Stimulated activated CD4-positive, alpha-beta T cell treated with anti-CD3 and anti-CD28 coated beads, Interleukin-4, amount 100 ng/mL, for 4 hours (primary cell): ENCODE results near the gene LAIR2.

Experiments used
- DNase-seq, 2 experiments: peaks; one replicate each; pipeline ENCODE4 v3.0.0-alpha.2; 2020

LAIR2 gene, protein sequence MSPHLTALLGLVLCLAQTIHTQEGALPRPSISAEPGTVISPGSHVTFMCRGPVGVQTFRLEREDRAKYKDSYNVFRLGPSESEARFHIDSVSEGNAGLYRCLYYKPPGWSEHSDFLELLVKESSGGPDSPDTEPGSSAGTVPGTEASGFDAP

DNA sequence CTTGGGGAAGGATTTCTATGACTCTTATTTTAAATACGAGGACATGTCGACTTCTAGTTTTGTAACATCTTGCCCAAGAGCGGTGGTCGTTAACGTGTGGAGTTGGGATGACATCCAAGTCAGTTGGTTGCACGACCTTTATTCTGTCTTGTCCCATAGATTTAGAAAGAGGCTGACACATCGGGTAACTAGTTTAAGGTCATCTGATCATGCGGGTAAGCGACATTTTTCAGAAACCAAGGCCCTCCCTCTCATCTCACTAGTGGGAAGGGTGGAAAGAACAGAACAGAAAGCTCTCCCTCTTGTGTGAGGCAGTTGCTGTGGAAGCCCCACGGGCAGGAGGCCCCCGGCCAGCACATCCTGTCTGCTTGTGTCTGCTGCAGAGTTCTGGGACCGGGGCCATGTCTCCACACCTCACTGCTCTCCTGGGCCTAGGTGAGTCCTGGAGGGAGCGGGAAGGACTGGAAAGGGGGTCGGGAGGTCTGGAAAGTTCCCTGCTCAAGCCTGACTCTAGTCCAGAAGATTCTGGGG is at the start of gene LAIR2:
Gene LAIR2, plus strand, starts transcription at position 314 of the 531 bp plus-strand sequence. Its CDS starts 88 bp downstream, at position 402.
- DNase-seq: no peak

DNA sequence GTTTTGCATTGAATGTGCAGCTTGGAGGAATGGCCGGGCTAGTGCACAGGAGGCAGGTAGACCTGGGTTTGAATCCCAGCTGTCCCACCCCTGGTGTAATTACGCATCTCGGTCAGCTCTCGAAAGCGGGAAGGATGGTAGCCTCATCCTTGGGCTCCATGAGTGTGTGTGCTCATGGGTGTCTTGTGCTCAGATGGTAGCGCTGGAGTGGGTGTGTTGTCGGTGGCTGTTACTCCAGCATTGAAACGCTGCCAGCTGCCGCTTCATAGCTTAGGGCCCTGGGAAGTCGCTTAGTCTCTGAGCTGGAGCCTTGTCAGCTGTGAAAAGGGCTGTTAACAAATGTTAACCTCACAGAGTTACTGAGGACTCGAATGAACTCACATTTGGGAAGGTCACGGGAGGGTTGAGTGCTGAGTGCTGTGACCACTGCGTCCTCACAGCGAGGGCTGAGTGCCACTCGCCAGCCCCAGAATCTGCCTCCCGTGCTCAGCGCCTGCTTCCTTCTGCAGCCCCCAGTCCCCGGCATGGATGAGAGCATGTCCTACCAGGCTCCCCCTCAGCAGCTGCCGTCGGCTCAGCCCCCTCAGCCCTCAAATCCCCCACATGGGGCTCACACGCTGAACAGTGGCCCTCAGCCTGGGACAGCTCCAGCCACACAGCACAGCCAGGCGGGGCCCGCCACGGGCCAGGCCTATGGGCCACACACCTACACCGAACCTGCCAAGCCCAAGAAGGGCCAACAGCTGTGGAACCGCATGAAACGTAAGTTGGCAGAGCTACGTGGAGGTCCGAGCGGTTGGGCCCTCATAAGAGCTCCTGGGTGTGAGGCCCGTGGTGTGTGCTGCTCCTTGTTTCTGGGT is 48.5 kb upstream of the LAIR2 start:
- no peak for DNase-seq

DNA sequence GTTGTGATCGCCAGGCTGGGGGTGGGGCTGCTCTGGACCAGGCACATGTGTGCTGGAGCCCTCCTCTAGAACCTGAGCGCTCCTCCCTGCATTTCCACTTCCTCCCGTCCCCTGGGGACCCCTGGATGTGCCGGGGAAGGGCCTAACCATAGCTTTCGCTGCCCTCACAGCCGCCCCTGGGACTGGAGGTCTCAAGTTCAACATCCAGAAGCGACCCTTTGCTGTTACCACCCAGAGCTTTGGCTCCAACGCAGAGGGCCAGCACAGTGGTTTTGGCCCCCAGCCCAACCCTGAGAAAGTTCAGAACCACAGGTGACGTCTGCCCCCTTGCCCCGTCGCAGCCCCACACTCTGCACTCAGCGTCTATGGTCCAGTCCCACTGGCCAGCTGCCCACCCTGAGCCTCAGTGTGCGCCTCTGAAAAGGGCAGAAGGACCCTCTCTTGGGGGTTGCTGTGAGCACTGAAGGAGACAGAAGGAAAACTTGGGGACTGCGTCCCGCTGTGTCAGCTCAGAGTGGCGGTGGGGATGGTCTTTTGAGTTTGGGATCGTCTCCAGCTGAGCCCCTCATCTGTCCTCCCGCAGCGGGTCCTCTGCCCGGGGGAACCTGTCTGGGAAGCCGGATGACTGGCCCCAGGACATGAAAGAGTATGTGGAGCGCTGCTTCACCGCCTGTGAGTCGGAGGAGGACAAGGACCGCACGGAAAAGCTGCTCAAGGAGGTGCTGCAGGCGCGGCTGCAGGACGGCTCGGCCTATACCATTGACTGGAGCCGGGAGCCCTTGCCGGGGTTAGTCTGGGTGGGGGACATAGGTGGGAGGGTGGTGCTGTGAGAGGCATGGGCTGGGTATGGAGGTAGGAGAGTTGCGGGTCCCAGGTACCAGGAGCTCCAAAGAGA is 47.6 kb upstream of the LAIR2 start:
- no peak for DNase-seq

DNA sequence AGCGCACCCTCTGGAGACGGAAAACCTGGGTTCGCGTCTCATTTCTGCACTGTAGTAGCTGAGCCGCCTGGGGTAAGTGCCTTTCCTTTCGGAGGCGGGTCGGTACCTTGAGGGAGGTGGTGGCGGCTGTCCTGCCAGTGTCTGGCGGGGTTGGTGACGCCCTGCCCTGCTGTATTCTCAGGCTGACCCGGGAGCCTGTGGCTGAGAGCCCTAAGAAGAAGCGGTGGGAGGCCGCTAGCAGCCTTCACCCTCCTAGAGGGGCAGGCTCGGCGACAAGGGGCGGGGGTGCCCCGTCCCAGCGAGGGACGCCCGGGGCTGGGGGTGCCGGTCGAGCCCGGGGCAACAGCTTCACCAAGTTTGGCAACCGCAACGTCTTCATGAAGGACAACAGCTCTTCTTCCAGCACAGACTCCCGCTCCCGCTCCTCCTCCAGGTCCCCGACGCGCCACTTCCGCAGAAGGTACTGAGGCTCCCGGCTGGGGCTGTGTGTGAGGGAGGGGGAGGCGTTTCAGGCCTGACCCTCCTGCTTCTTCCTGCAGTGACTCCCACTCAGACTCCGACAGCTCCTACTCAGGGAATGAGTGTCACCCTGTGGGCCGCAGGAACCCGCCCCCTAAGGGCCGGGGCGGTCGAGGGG is 46.7 kb upstream of the LAIR2 start:
- no peak for DNase-seq

DNA sequence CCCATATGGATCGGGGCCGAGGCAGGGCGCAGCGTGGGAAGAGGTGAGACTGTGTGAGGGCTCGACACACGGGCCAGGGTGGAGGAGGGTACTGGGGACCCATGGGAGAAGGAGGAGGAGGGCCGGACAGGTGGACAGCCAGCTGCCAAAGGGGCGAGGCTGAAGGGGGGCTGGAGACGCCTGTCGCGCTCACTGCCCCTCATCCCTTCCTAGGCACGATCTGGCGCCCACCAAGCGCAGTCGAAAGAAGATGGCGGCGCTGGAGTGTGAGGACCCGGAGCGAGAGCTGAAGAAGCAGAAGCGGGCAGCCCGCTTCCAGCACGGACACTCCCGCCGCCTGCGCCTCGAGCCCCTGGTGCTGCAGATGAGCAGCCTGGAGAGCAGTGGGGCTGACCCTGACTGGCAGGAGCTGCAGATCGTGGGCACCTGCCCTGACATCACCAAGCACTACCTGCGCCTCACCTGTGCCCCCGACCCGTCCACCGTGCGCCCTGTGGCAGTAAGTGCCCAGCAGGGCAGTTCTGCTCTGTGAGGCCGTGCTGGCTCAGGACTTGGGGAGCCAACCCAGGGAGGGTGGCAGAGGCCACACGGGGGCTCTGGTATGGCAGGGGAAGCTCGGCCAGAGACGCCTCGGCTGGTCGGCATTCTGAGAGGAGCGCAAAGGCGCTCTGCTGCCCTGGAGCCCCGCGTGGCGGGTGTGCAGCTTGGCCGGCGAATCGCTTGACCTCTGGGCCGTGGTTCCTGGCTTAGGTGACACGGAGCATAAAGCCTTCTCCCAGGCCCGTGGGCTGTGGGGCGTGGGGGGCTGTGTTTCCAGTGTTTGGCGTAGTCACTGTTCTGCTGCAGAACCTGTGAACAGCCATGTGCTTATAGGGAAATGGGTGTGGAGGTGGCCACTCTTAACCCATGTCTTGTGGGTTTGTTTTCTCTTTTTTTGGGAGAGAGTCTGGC is 45.9 kb upstream of the LAIR2 start:
- no peak for DNase-seq

DNA sequence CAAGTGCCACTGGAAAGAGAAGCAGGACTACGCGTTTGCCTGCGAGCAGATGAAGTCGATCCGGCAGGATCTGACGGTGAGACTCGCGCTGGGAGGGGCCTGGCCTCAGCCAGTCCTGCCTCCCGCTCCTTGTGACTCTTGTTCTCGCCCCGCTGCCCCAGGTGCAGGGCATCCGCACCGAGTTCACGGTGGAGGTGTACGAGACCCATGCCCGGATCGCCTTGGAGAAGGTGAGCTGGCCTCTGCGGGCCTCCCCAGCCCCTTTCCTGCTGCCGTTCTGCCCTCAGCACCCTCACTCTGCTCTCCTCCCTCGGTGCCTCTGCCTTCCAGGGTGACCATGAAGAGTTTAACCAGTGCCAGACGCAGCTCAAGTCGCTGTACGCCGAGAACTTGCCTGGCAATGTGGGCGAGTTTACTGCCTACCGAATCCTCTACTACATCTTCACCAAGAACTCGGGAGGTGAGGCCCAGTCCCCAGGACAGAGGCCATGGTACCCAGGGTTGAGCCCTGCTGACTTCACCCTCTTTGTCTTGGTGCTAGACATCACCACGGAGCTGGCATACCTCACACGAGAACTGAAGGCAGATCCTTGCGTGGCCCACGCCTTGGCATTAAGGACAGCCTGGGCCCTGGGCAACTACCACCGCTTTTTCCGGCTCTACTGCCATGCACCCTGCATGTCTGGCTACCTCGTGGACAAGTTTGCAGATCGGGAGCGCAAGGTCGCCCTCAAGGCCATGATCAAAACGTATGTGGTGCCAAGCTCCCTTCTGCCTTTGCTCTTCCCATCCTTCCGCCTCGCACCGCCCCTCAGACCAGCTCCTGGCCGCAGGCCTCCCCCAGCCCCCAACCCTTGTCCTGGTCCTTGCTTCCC is 44.6 kb upstream of the LAIR2 start:
- no peak for DNase-seq

DNA sequence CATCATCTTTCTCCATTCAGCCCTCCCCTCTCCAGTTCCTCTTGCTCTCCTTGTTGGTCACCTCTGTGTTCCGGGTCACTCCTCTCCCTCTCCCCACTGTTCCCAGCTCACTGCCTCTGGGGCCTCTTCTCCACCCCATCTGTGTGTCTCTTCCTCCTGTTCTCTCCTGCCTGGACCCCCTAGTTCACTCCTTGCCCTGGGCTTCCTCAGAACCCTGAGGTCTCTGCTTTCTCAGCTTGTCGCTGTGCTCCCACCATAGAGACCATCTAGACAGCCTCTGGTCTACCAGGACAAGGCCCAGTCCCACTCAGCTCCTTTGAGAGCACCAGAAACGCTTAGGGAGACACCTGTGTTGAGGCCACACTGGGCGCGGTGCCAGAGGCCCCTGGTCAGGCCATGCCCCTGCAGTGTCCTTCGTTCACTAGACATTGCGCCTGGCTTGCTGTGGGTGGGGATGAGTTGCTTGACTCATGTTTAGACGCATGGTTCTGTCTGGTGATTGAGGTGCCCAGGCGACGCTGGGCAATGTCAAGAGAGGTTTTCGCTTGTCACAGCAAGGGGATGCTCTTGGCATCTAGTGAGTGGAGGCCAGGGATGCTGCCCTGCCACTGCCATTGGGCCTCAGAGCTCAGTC is 43.9 kb upstream of the LAIR2 start:
- no peak for DNase-seq

DNA sequence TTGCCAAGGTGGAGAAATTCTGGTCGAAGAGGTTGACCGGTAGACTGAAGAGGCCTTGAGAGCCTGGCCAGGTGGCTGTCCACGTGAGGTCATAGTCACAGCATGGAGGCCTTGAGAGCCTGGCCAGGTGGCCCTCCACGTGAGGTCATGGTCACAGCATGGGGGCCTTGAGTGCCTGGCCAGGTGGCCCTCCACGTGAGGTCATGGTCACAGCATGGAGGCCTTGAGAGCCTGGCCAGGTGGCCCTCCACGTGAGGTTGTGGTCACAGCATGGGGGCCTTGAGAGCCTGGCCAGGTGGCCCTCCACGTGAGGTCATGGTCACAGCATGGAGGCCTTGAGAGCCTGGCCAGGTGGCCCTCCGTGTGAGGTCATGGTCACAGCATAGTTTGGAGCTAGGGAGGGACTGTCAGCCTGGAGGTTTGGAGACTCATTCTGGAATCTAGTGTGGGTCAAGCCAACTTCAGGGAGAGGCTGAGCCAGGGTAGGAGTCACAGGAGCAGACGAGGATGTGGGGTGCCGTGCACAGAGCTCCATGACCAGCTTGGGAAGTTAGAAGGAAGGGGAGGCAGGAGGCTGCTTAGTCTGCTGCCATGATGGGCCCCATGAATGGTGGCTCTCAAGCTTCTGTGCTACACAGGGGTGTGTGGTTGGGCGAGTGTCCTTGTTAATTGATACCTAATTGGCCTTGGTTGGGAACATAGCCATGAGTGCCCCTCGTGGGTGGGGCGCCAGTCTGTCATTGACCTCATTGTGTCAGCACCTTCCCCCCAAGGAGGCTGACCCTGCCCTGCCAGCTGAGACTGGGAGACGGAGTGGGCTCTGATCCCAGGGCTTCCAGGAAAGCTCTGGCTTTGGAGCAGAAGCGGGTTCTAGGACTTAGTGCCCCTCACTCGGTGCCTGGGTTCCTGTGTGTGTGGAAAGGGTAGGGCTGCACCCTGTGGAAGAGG is 43.1 kb upstream of the LAIR2 start:
- no peak for DNase-seq

DNA sequence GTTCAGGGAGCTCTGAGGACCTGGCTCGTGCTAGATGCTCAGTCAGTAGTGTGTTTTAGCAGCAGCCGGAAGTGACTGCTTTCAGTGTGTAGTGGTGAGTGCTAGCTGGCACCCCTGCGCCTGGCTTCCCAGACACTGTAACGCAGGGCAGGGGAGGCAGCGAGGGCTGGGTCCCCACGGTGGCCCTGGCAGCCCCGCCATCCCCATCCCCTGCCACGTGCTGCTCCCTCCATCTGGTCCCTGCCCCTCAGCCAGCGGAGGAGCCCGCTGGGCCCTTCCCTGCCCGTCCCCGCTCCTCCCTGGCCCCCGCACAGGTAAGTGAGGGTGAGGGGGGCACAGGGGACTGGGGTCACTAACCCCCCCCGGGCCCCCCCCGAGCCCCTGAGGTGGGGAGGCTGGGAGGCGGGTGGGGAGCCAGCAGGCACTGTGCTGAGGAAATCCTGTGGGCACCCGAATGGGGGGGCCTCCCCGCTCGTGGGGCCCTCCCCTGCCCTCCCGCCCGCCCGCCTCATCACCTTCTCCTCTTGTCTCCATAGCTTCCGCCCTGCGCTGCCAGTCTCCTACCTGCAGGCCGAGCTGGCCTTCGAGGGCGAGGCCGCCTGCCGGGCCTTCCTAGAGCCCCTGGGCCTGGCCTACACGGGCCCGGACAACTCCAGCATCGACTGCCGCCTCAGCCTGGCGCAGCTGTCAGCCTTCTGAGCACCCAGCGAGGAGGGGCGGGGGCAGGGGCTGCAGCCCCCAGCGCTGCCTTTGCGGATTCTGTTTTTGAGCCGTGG is 42.2 kb upstream of the LAIR2 start:
- DNase-seq: no peak

DNA sequence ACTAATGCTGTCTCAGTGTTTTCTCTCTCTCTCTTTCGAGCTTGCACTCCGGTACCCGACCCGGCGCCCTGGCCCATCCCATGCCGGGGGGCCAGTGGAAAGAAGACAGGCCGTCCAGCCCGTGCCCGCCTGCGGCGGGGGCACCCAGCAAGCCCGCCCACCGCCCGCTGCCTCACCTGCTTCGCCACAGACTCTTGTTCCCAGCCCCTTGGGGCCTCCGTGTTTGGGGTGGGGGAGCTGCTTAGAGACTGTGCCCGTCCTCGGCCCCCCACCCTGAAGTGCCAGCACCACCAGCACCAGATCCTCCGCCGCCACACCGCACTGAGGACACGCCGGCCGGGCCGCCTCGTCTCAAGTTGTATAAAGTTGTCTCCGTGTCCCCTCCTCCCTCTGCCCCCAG is 41.4 kb upstream of the LAIR2 start:
- no peak for DNase-seq

DNA sequence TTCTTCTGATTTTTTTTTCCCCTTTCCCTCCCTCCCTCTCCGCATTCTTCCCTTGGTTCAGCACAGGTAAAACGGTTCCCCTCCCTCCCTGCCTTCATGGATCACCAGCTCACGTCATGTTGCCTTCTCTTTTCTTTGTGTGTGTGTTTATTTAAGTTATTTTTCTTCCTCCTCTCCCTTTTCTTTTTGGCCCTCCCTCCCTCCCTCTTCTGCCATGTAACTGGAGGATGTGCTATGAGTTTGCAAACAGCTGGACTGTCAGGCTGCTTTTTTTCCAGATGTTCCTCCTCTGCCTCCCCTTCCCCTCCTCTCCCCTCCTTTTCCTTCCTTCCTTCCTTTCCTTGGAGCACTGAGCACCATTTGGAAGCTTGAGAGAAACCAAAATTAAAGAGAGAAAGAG is 41.0 kb upstream of the LAIR2 start:
- no peak for DNase-seq

DNA sequence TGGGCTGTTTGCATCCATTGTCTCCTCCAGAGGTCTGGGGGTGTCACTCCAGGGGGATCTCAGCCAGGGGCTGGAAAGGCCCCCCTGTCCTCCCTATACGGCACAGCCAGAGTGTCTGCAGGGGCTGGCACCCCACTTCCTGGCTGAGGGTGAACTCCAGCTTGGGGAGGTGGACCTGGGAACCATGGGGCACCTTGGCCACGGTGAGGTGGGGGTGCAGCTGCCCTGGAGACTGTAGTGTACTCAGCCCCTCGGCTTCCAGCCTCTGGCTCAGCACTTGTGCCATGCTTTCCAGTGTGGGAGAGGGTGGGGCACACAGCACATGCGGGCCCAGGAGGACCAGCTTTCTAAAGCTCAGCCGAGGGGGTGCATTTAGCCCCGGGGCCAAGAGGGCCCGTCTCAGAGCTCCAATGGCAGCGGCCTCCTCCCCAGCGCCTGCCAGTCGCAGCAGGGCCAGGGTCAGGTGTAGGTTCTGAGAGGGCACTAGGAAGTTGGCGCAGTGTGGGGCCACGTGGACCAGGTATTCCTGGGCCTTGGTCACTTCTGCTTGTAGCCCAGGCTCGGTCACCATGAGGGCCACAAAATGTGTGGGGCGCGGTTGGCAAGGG is 40.5 kb upstream of the LAIR2 start:
- DNase-seq: no peak

DNA sequence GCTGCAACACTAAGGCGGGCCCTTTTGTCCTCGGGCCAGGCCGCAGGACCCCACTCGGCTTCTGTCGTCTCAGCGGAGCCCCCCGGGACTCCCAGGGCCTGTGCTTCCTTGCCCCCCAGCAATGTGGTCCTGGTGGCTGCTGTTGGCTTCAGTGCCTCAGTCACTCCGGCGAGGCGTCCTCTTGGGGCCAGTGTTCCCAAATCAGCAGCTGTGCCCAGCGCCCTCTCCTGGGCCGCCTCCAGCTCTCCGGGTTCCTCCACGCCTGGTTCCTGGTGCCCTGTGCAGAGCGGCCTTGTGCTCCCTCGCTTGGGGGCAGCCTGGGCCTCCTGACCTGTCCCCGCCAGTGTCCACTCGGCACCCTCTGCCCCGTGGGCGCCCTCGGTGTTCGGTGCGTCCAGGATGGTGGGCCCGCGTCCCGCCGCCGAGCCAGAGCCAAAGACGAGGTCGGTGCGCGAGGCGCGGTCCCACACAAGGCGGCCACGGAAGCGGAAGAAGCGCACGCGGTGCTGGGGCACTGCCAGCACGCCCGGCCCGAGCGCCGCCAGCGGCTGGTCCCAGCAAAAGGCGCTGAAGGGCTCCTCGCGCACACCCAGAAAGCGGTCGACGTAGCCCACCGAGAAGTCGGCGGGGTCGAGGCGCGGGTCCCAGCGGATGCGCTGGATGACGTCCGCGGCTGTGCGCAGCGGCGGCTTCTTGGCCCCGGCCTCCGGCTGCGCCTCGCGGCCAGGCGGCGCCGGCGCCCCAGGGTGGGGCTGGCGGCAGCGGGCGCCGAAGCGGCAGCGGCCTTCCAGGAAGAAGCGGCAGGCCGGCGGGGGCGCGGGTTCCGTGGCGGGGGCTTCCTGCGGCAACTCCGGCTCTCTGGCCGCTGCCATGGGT is 39.7 kb upstream of the LAIR2 start:
- DNase-seq: peak; percentile 56 to 60

DNA sequence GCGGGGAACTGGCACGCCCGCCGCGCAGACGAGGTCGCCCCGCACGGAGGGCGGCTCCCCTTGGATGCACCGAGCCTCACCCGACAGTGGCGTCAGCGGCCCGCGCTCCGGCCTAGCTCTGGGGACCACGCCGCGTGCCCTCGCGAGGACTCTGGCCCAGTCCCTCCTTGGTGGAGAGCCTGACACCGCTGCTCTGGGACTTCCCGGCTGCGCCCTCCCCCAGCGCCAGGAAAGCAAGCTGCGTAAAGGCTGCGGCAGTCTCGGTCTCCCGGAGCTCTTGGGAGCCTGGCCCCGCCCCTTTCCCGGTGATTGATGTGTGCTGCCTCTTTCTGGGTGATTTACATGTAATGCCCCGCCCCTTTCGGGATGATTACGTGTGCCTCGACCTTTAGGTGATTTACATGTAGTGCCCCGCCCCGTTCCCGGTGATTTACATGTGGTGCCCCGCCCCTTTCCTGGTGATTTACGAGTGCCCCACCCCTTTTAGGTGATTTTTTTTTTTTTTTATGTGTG is 39.0 kb upstream of the LAIR2 start, which contains the start of gene LENG9:
Gene LENG9, minus strand, starts transcription at position 248 of the 513 bp plus-strand sequence. CDS start 252 bp downstream, outside the sequence.
- DNase-seq: peak; percentile 93 to 95

DNA sequence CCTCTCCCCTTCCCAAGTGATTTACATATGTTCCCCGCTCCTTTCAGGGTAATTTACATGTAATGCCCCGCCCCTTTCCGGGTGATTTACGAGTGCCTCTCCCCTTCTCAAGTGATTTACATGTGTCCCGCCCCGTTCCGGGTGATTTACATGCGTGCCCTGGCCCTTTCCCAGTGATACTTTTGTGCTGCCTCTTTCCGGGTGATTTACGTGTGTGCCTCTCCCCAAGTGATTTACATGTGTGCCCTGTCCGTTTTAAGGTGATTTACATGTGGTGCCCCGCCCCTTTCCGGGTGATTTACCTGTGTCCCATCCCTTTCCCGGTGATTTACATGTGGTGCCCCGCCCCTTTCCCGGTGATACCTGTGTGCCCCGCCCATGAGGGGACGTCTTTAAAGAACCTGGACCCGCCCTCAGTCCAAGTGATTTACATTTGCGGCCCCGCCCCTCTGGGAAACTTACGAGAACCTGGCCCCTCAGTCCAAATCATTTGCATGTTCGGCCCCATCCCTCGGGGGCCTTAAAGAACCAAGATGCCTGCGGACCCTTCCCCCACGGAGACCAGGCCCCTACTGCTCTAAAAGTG is 38.5 kb upstream of the LAIR2 start:
- peak in 1 of 2 experiments; percentile 73 for DNase-seq
